PC-9 (cell line): Measurements from ENCODE around the gene LONRF2.

Experiments
- CTCF ChIP-seq: fragments of 200-600 bp; sonication (generic); conservative IDR thresholded peaks from 2 replicates; pipeline ENCODE4 v1.6.1; 2017; ENCODE audit warnings: mixed run types, antibody characterized with exemption, mild to moderate bottlenecking, moderate library complexity
- EZH2 ChIP-seq: fragments of 200-600 bp; sonication (generic); IDR thresholded peaks from 2 replicates; pipeline ENCODE4 v1.8.0; 2017; ENCODE audit warnings: antibody characterized with exemption, low read depth

GRCh38 chr2:100237770-100238169 lies 84.5 kb downstream of the LONRF2 start:
- TF ChIP-seq CTCF (no peak), EZH2 (no peak)
